Endothelial cell of umbilical vein (primary cell): ENCODE measurements around the gene STAG1. TPM values are rescaled to one million over a fixed set of nuclear protein-coding genes. Genes with fewer than 3 reads are reported as not detected.

Source experiments
- BruUV-seq: library from RNA; stranded (reverse); fragments of 400-500 nt; replicated peaks from 2 replicates; lab custom pipeline; 2021; lab: Mats Ljungman, UMichigan
- CTCF ChIA-PET: fragments of 300-600, 350-600 bp; sonication (Branson Sonifier 250); formaldehyde crosslinking; loops from one replicate; lab custom pipeline; 2021; ENCODE audit warnings: antibody characterized with exemption, inconsistent platforms; lab: Charles Lee
- POLR2A ChIA-PET: fragments of 300-600, 350-600 bp; sonication (Branson Sonifier 250); formaldehyde crosslinking; loops from one replicate; lab custom pipeline; 2021; ENCODE audit warnings: antibody characterized with exemption, inconsistent platforms; lab: Charles Lee
- DNase-seq: peaks from one replicate; pipeline ENCODE4 v3.0.0-alpha.2; 2011; ENCODE audit warnings: low read depth, low spot score
- FAIRE-seq: peaks from 2 replicates; lab custom pipeline; 2011; peaks lifted over from hg19 to GRCh38; lab: Jason Lieb, UNC
- H2AFZ ChIP-seq: 2 replicates; pipeline ENCODE4 v1.6.0; 2012; ENCODE audit warnings: low read depth, low read length, control low read depth, inconsistent platforms
- H3K27ac ChIP-seq: 2 replicates; pipeline ENCODE4 v1.5.1; 2011; ENCODE audit warnings: low read depth, mild to moderate bottlenecking, control low read depth, low read length, moderate library complexity; ENCODE audit not compliant: insufficient read depth
- H3K27me3 ChIP-seq, 2 experiments: 2 replicates each; pipeline versions ENCODE4 v1.6.0 to v1.6.1; 2011; ENCODE audit warnings: low read length in 2 of 2, mixed read lengths in 1 of 2; ENCODE audit not compliant: control insufficient read depth in 2 of 2, insufficient read depth in 2 of 2
- H3K36me3 ChIP-seq, 2 experiments: 2 replicates in 1 of 2; 3 replicates in 1 of 2; pipeline ENCODE4 v1.5.1; 2011; ENCODE audit warnings: low read length in 2 of 2, mild to moderate bottlenecking in 1 of 2, moderate library complexity in 1 of 2; ENCODE audit not compliant: control insufficient read depth in 2 of 2, insufficient read depth in 2 of 2; ENCODE audit errors: extremely low read depth in 1 of 2
- H3K4me1 ChIP-seq: 3 replicates; pipeline ENCODE4 v1.5.1; 2011; ENCODE audit warnings: mild to moderate bottlenecking, low read length; ENCODE audit not compliant: control insufficient read depth, insufficient read depth; ENCODE audit errors: extremely low read depth
- H3K4me2 ChIP-seq: 2 replicates; pipeline ENCODE4 v1.6.1; 2011; ENCODE audit warnings: low read length, control low read depth, mixed read lengths; ENCODE audit not compliant: insufficient read depth
- H3K4me3 ChIP-seq, 3 experiments: fragments of 200-600 bp in 1 of 3; sonication (generic), shearing (Covaris generic) in 1 of 3; replicated peaks in 1 of 3; 2 replicates each; pipeline ENCODE4 v1.5.1; 2011 to 2016; ENCODE audit warnings: control low read depth in 3 of 3, low read length in 3 of 3, mild to moderate bottlenecking in 2 of 3, inconsistent platforms in 1 of 3, low read depth in 1 of 3, moderate library complexity in 1 of 3; ENCODE audit not compliant: insufficient read depth in 1 of 3
- H3K79me2 ChIP-seq: 2 replicates; pipeline ENCODE4 v1.6.0; 2012; ENCODE audit warnings: low read length, inconsistent platforms; ENCODE audit not compliant: control insufficient read depth, insufficient read depth
- H3K9ac ChIP-seq: replicated peaks from 2 replicates; pipeline ENCODE3; 2011; ENCODE audit warnings: low read length, control low read depth; ENCODE audit not compliant: insufficient read depth; ENCODE audit errors: extremely low read depth
- H3K9me1 ChIP-seq: replicated peaks from 3 replicates; pipeline ENCODE4 v1.6.0; 2011; ENCODE audit warnings: mild to moderate bottlenecking, low read length; ENCODE audit not compliant: control insufficient read depth, insufficient read depth; ENCODE audit errors: extremely low read depth
- H3K9me3 ChIP-seq: replicated peaks from 2 replicates; pipeline ENCODE4 v1.5.1; 2012; ENCODE audit warnings: low read length, inconsistent platforms; ENCODE audit not compliant: control insufficient read depth, insufficient read depth
- H4K20me1 ChIP-seq: replicated peaks from 2 replicates; pipeline ENCODE3; 2011; ENCODE audit warnings: mild to moderate bottlenecking, low read length; ENCODE audit not compliant: control insufficient read depth, insufficient read depth; ENCODE audit errors: extremely low read depth
- EZH2 ChIP-seq: IDR thresholded peaks from 2 replicates; pipeline ENCODE4 v1.6.1; 2012; ENCODE audit warnings: borderline replicate concordance, low read depth, mild to moderate bottlenecking, moderate library complexity, low read length, inconsistent platforms; ENCODE audit not compliant: severe bottlenecking
- FOS ChIP-seq: IDR thresholded peaks from 2 replicates; pipeline ENCODE4 v1.6.1; 2011; ENCODE audit warnings: mild to moderate bottlenecking, low read length, moderate library complexity, borderline replicate concordance; ENCODE audit not compliant: insufficient read depth
- GATA2 ChIP-seq: IDR thresholded peaks from 2 replicates; pipeline ENCODE4 v1.7.0; 2011; ENCODE audit warnings: low read depth, mild to moderate bottlenecking, moderate library complexity, mixed read lengths, low read length; ENCODE audit not compliant: insufficient read length, insufficient read depth
- JUN ChIP-seq: IDR thresholded peaks from 2 replicates; pipeline ENCODE4 v1.6.1; 2011; ENCODE audit warnings: borderline replicate concordance, low read depth; ENCODE audit not compliant: insufficient read length, insufficient read depth
- MAX ChIP-seq: IDR thresholded peaks from 2 replicates; pipeline ENCODE4 v1.6.1; 2011; ENCODE audit not compliant: insufficient read depth, insufficient read length
- MYC ChIP-seq: IDR thresholded peaks from one replicate; pipeline ENCODE4 v1.6.1; 2011; ENCODE audit warnings: mild to moderate bottlenecking, low read depth, low read length
- POLR2A ChIP-seq: IDR thresholded peaks from 2 replicates; pipeline ENCODE4 v1.6.1; 2012; ENCODE audit warnings: low read depth, mild to moderate bottlenecking, control low read depth, low read length
- POLR2AphosphoS5 ChIP-seq: IDR thresholded peaks from 2 replicates; pipeline ENCODE4 v1.6.1; 2012; ENCODE audit warnings: low read depth, mild to moderate bottlenecking, control low read depth, low read length, moderate library complexity; ENCODE audit not compliant: insufficient read depth
- dilution Hi-C: fragments of 300-500 bp; cut with MboI; formaldehyde crosslinking; loops from one replicate; pipeline ENCODE4 v1.15.0; 2019; ENCODE audit warnings: low sequenced_read_pairs; ENCODE audit not compliant: extremely low pct_ligation_motif_present
- intact Hi-C: fragments of 100-400 bp; cut with micrococcal nuclease; formaldehyde crosslinking; loops from one replicate; pipeline ENCODE4 v1.10.0; 2022
- polyA plus RNA-seq, 4 experiments: library from polyadenylated mRNA; depleted of rRNA in 3 of 4; stranded (reverse) in 3 of 4; unstranded in 1 of 4; fragments of >200 nt; gene quantifications; 2 replicates each; pipeline versions ENCODE4 v1.2.1 to v1.2.3, GENCODE V29; 2011 to 2012; ENCODE audit warnings: missing spikeins in 1 of 4
- total RNA-seq: library from RNA; stranded (reverse); gene quantifications from 2 replicates; pipeline ENCODE4 v1.2.3, GENCODE V29; 2021
- TF ChIP-seq, protein P1 (sequence below), 2 donors: IDR thresholded peaks; 1 replicate in 1 of 2; 2 replicates in 1 of 2; pipeline ENCODE4 v1.5.1; 2011; ENCODE audit warnings: low read length in 2 of 2, mild to moderate bottlenecking in 2 of 2, moderate library complexity in 2 of 2, control low read depth in 1 of 2, inconsistent platforms in 1 of 2, low read depth in 1 of 2; ENCODE audit not compliant: insufficient read depth in 1 of 2; ENCODE audit errors: extremely low read depth in 1 of 2

Gene STAG1
- total and polyA plus RNA-seq, 2 donors (not counting 3 experiments of a cell fraction or from before 2014, with no cell fraction given) = 7.4 to 42.1 TPM

DNA sequence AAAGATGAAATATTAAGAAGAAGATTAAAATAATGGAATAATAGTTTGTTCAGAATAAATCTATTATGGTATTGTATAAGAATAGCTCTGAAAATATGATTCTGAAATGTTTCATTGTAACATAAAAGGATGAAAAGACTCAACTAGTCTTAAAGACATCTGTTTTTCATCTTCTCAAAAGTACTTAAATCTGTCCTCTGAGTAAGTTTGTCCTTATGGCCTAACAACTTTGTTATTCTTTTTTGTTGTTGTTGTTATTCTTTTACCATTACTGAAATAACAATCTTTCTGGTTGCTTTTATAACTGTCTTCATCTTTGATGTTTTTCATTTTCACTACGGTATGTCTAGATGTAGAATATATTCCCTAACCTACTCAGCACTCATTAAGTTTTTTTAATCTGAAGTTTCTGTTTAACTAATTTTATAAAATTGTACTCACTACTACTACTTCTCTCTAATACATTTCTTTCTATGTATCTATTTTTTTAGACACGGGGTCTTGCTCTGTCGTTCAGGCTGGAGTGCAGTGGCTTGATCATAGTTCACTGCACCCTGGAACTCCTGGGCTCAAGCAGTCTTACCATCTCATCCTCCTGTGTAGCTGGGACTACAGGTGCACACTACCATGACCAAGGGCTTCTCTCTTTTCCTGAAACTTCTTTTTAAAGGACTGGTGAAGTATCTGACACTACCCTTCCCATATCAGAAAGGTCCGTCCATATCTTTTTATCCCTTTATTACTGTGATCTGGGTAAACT, 261.4 kb downstream of the STAG1 start:
- Histone ChIP-seq H3K9me1 (no peaks in the 10 kb centered on the region), H3K4me2 (no peak overlapping the region), H3K27me3 (no peaks in the 10 kb centered on the region), H3K9ac (no peak overlapping the region), H3K4me3 (no peak overlapping the region), H3K79me2 (no peaks in the 10 kb centered on the region), H3K27ac (no peak overlapping the region), H2AFZ (no peak overlapping the region), H3K36me3 (peaks cover 0 to 3% of the 10 kb centered on the region in 2 experiments), H3K9me3 (no peaks in the 10 kb centered on the region), H4K20me1 (no peaks in the 10 kb centered on the region), H3K4me1 (no peaks in the 10 kb centered on the region)
- dilution Hi-C loops = no loop called here
- POLR2A ChIA-PET = no interaction called here
- DNase-seq (no peak), FAIRE-seq (no peak)
- no peak for TF ChIP-seq POLR2AphosphoS5
- no peak for TF ChIP-seq MYC
- TF ChIP-seq, protein P1, sequence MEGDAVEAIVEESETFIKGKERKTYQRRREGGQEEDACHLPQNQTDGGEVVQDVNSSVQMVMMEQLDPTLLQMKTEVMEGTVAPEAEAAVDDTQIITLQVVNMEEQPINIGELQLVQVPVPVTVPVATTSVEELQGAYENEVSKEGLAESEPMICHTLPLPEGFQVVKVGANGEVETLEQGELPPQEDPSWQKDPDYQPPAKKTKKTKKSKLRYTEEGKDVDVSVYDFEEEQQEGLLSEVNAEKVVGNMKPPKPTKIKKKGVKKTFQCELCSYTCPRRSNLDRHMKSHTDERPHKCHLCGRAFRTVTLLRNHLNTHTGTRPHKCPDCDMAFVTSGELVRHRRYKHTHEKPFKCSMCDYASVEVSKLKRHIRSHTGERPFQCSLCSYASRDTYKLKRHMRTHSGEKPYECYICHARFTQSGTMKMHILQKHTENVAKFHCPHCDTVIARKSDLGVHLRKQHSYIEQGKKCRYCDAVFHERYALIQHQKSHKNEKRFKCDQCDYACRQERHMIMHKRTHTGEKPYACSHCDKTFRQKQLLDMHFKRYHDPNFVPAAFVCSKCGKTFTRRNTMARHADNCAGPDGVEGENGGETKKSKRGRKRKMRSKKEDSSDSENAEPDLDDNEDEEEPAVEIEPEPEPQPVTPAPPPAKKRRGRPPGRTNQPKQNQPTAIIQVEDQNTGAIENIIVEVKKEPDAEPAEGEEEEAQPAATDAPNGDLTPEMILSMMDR (IDR thresholded peaks at IDR 0.05; ENCODE audit: extremely low read depth in 1 of 2, insufficient read depth in 1 of 2, low read depth in 1 of 2, low read length in 2 of 2) = no peak
- no peak for TF ChIP-seq JUN
- TF ChIP-seq MAX = no peak
- no peak for TF ChIP-seq EZH2
- no peak for TF ChIP-seq GATA2
- TF ChIP-seq POLR2A = no peak
- no peak for TF ChIP-seq FOS
- BruUV-seq = no TSS peak
- CTCF ChIA-PET = interaction anchor here (1.4 kb wide), 1 partner anchor 55 kb away, joined by 3 read pairs; no protein-coding TSS in a partner anchor
- intact Hi-C loops = no loop called here
